GM18867 (cell line): Measurements from ENCODE around the gene CSRP3.

Experiments
- ATAC-seq: cut with Tn5 transposase; IDR thresholded peaks from one replicate; pipeline ENCODE4 v1.9.1; 2021; ENCODE audit warnings: mild to moderate bottlenecking, moderate library complexity; ENCODE audit not compliant: unreplicated experiment

Gene CSRP3

GRCh38 chr11:19226378-19227195 lies 24.8 kb upstream of the CSRP3 start:
- no peak for ATAC-seq

DNA sequence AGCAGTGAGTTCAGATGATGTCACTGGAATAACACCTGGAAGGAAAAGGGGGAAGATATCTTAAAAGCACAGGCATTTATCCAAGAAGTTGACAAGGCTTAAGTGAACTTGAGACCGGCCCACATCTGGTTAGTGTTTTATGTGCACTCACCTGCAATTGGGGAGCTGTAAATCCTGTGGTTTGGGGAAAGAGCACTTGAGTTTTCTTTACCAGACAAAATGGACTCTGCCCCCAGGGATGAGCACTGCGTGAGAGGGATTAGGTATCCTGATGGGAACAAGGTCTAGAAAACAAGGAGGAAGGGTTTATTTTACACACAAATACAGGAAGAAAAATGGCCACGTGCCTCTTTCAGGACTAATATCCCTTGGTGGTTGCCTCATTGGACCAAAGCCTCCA lies 23.8 kb upstream of the CSRP3 start:
- no peak for ATAC-seq

DNA sequence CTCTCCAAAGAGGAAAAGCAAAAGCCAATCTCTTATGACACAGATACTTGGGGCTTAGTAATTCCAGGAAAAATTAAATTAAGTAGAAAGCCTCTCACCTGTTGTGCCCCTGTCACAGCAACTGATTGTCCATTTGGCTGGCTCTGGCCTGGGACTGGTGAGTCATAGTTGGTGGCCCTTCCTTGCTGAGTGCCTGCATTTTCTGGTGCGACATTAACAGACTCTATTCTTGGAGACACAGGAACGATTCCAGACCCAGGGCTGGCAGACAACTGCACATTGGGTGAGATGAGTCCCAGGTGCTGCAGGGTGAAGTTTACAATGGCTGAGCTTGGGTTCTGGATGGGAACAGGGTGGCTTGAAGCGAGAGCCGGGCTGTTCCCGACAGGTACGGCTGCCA lies 23.3 kb upstream of the CSRP3 start:
- no peak for ATAC-seq

- no peak for ATAC-seq
These were observed 19.3 kb upstream of the CSRP3 start for GRCh38 chr11:19220903-19221724.

DNA sequence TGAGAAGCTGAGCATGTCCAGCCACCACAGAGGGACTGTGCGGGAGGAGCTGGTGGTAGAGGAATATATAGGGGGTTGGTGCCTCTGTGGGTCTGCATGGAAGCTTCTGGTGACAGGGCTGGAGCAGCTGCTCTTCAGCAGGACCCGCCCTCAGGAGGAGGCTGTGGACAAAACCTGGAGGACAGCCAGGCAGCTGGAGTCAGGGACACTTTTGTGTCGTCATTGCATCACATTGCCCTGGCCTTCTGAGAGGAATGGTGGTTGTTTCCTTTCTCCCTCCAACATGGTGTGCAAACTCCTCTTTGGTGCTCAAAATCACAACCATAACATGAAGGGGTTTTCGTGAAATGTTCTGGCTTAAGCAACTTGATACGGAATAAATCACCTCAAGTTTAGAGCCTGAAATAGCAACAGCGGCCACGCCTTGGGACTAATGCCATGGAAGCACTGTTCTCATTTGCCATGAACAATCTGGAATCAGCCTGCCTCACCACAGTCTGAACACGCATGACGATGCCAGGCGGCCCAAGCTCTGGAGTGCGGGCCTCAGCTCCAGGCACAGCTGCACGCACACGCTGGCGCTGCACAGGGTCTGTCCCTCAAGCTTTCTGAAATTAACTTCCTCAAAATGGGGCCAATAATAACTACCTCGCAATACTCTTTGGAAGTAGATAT lies 17.1 kb upstream of the CSRP3 start:
- no peak for ATAC-seq

GRCh38 chr11:19218216-19218615 lies 16.4 kb upstream of the CSRP3 start:
- no peak for ATAC-seq

DNA sequence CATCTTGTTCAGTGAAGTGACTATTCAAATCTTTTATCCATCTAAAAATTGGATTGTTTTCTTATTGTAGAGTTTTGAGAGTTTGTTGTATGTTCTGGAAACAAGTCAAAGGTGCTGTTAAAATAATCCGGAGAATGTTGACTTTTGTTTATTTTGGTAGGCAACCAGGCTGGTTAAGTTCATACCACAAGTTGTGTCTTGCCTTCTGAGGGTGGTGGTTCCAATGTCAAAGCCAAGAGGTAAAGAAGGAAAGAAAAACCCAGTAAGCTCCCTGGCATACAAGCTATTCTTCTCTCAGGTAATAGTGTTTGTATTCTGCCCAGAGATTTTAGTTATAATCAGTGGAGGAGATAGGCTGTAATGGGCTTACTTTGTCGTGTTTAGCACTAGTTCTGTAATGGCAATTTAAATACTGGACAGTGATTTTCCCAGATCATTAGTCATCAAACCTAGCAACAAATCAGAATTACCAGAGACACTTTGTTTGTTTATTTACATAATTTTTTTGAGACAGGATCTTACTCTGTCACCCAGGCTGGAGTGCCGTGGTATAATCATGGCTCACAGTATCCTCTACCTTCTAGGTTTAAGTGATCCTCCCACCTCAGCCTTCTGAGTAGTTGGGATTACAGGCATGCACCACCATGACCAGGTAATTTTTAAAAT lies 15.1 kb upstream of the CSRP3 start:
- ATAC-seq: no peak

GRCh38 chr11:19216021-19216420 lies 14.2 kb upstream of the CSRP3 start:
- no peak for ATAC-seq

DNA sequence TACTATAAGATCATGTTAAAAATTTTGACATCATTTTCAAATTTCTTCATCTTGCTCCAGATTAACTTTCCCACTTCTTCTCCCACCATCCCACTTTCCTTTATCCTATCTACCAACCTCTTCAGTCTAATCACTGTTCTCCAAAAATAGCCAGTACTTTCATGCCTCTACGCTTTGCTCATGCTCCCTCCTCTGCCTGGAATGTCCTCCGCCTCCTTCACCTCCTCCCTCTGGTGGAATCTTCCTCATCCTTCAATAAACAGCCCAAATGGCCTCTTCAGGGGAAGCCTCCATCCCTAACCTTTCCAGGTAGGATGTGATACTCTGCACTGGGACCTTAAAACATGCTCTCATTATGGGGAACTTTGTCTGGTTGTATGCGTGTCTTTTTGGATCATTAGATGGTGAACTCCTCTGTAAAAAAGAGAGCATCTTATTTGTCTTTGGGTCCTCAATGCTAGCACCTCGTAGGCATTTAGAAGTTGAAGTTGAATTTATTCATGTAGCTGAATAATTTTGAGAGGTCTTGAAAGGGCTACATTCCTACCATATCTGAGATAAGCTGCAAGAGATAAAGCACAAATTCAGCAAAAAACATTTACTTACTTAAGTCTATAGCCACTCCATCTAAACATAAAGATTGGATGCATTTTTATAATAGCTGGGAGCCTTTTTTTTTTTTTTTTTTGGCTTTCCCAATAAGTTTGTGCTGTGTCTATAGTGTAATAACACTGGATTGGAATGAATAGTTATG lies 8.0 kb upstream of the CSRP3 start:
- no peak for ATAC-seq

DNA sequence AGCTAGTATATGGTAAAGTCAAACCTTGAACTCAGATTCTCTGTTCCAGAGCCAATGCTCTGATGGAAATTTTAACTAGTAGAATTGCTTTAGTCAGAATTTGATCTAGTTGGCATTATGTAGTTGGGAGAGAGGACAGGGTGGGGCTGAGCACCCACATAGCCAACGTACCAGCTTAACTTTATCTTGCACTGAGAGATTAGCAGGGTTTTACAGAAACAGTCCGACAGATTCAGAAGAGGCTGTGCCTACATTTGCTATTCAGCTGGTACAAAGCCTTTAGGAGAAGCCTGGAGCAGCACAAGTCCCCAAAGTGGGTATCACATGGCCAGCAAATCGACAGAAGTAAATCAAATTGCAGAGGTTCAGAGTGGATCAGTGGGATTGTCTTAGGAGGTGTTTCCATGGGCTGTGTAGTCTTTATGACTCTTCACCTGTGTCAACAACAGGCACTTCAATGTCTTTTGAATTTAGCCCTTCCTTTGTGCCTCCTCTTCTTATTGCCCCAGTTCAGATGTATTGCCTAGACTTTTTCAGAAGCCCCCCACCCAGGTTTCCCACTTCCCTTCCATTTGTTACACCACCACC lies 7.3 kb upstream of the CSRP3 start:
- no peak for ATAC-seq

GRCh38 chr11:19208181-19208580 lies 6.4 kb upstream of the CSRP3 start:
- no peak for ATAC-seq

DNA sequence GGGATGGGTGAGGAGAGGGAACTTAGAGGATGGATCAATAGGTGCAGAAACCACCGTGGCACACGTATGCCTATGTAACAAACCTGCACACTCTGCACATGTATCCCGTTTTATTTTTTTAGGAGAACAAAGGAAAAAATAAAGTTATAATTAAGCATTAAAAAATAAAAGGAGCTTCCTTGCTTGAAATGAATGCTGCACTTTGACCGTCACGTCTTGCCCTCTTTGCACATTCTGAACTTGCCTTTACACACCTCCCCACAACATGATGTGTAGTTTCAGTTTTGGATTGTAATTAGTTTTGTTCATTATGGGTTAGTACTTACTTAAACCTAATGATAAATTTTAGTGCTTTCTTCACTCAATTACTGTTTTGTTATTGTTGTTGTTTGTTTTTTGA lies 3.1 kb upstream of the CSRP3 start:
- ATAC-seq: no peak

DNA sequence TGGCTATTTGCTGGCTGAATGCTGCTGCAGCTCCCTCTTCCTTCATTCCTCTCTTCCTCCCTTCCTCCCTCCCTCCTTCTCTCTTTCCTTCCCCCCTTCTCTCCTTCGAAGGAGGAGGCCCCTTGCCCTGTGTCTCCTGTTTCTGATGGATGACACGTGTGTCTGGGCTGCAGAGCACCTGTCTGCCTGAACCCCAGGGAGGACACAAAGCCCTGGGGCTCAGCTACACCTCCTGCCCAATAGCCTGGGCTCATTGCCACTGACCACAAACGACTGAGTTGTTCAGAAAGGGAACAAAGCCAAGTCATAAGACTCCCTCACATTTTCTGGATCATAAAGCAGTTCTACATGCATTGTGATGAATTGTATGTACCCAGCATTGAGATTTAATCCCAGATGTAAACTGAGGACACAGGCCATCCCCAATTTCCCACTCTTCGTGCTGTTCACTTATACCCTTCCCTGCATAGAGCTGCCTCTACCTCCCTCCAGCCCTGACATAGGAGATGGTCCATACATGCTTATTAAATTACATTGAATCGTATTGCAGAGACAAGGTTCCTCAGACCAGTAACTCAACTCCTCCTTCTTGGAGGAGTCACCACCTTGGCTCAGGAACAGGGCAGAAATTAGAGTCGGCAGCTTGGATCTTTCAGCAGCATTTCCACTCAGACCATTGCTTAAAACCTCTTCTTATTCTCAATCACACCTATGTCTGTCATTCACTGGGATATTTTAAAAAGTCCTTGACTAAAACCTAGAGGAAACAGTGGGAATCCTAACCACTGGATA lies 1.2 kb downstream of the CSRP3 start:
- no peak for ATAC-seq

DNA sequence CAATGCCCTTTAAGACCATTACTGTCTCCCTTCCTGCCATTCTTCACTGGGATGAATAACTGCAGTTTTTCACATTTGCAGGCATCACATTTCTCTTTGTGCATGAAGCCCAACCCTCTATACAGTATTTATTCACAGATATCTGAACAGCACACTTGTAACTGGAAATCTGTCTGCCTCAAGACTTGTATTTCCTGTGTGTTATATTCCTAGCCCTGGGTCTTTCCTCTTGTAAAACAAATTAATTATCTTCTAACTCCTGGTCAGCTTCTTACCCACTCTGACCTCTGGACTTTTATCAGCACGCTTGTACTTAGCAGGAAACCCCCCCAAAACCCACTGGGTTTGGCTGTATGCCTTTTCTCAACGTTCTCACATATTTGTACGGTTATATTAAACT lies 2.0 kb downstream of the CSRP3 start:
- ATAC-seq: no peak

GRCh38 chr11:19199048-19199447 lies 2.7 kb downstream of the CSRP3 start:
- no peak for ATAC-seq

- ATAC-seq: no peak
These were observed 5.4 kb downstream of the CSRP3 start for GRCh38 chr11:19196432-19196831.

GRCh38 chr11:19194620-19195308 lies 7.0 kb downstream of the CSRP3 start:
- no peak for ATAC-seq

- no peak for ATAC-seq
These were observed 7.9 kb downstream of the CSRP3 start for GRCh38 chr11:19193916-19194315.
